GM18498 (cell line): ENCODE data around the gene DOCK2.

ENCODE experiments used
- ATAC-seq: cut with Tn5 transposase; IDR thresholded peaks from one replicate; pipeline ENCODE4 v1.9.1; 2021; ENCODE audit warnings: mild to moderate bottlenecking, moderate library complexity; ENCODE audit not compliant: unreplicated experiment

The DOCK2 gene

DNA sequence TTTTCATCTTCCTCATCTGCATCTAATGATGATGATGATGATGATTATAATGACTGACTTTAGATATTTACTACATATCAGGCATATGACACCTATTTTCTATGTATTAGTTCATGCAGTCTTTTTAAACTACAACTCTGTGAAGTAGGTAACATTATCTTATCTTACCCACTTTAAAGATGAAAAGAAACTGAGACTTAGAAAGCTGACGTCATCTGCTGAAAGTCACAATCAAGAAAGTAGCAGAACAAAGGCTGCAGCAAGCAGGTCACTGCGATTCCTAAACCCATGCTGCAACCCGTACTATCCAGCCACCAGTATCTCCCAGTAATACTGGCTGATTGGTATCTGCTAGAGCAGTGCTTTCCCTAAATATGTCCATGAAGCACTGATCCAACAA, 383.3 kb downstream of the DOCK2 start:
- no peak for ATAC-seq

DNA sequence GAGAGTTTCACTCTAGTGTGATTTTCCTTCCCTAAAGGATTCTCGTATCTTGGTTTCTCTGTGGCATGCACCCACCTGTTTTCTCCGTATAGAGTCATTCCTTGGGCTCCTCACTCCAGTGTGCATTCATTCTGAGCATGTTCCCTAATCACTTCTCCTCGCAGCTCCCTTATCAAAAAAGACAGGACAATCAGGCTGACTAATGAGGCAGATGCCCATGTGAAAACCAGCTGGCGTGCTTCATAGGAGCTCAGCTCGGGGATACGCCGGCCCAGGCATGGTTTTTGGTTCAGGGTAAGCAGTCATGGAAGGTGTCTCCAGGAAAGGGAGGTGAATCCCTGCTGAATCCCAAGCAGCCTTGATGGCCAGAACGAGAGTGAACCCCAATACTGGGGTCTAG, 384.4 kb downstream of the DOCK2 start:
- ATAC-seq = no peak

DNA sequence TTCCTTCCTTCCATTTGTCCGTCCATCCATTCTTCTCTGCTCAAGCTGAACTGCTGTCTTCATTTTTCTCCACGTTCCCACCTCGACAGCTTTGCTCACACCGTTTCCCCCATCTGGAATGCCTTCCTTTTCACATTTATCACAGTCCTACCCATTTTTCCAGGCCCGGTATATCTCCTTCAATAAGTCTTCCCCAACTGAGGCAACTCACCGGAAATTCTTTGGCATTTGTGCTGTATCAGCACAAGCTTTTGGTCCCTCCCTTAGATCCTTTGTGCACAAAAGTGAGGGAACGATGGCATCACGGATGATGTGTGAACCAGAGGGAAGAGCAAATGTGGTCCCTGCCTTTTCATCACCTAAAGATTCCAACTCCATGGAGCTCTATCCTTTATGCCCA, 388.8 kb downstream of the DOCK2 start:
- no peak for ATAC-seq

DNA sequence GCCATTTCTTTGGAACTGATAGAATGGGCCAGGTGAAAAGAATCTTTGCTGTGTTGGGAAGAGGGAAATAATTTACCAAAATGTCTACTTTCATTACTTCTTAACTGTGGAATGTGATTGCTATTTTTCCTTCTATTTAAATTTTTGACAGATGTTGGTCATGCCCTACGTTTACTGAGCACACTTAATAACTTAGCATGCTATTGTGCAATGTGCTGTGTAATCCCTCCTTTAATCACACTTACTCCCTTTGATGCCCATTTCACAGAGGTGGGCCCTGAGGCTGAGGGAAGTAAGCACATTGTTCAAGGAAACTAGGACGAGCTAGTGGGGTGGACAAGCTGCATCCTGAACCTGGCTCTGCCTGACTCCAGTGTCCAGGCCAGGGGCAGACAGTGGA, 391.0 kb downstream of the DOCK2 start:
- ATAC-seq = no peak

DNA sequence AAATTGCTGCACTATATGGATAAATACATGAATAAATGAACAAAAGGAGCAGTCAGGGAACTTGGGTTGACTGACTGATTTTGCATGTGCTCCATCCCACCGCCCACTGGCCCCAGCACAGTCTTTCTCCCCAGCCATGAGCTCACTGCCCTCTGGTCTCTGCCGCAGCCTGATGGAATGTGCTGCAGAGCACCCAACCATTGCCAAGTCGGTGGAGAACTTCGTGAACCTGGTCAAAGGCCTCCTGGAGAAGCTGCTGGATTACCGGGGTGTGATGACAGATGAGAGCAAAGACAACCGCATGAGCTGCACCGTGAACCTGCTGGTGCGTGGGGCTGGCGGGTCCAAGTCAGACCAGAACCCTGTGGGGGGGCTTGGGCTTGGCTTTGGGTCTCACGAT, 397.2 kb downstream of the DOCK2 start:
- no peak for ATAC-seq

DNA sequence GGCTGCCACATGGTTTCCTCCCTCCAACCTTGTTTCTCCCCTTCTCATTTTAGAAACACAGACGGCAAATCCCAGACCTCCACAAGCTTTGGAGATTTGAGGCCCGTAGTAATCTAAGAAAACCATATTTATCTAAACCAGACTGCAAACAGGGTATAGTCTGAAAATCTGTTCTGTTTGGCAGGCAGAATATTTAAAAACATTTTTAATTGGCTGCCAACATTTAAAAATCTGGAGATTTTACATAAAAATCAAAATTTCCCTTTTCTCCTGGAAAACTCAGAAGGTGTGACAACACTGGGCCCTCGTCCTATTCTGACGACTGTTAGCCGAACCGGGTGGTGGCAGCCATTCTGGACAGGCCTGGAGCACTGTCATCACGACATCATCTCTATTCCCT, 401.2 kb downstream of the DOCK2 start:
- no peak for ATAC-seq

DNA sequence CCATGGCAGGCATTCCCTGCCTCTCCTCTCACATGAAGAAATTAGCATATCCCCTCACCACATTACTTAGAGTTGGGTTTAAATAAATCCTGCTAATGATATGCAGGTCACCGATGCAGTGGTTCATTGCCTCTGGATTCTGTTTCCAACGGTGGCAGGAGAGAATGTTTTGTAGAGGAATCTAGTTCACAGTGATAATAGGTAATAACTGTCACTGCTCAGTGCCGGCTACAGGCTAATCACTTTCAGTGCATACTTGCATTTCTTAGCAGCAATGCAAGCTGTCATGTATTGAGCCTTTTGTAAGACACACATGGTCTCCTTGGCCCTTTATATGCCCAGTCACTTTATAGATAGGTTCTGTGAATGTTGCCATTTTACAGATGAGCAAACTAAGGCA, 402.8 kb downstream of the DOCK2 start:
- no peak for ATAC-seq

DNA sequence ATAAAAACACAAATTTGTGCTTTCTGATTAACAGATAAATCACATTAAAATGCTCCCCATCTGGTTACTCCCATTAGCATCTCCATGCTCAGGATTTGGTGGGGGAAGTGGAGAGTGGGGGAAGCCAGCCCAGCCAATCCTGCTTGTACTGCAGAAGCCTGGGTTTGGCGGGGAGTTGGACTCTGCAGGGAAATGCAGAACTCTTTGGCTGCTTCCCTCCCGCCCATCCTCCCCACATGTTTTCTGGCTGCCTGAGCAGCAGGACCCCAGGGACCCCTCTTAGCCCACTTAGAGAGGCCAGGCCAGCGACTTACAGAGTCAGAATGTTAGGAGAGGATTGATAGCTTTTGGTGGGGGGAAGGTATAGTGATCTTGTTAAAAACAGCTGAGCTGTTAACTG, 409.2 kb downstream of the DOCK2 start:
- ATAC-seq = no peak

DNA sequence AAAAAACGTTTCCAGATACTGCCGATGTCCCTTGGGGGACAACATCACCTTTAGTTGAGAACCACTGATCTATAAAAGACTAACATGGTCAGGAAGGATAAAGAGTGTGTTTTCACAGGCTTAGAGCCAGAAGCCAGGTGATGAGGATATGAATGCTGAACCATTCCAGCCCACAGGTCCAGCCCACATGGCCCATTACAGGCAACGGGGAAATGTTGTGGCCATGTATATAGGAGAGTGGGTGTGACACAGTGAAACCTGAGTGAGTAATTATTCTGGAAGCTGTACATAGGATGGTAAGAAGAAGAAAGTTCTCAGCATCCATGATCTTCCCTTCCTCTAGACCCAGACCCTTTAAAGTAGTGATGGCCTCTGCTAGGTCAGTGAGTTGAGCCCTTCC, 412.6 kb downstream of the DOCK2 start:
- no peak for ATAC-seq

DNA sequence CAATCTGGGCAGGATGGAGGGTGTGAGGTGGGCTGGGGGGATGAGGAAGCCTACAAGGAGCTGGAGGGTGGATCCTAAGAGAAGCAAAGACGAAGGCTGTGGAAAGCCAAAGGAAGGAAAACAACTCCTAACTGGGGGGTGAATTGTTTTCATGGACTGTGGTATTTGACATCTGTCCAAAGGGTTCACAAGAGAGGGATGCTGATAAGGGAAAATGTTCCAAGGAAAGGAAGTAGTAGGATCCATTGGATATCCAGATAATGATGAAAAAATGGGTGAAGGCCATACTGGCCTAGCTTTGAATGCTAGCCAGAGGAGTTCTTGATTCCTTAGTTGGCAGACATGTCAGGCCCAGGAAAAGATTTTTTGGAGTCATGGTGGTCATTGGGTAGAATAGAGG, 416.8 kb downstream of the DOCK2 start:
- no peak for ATAC-seq

DNA sequence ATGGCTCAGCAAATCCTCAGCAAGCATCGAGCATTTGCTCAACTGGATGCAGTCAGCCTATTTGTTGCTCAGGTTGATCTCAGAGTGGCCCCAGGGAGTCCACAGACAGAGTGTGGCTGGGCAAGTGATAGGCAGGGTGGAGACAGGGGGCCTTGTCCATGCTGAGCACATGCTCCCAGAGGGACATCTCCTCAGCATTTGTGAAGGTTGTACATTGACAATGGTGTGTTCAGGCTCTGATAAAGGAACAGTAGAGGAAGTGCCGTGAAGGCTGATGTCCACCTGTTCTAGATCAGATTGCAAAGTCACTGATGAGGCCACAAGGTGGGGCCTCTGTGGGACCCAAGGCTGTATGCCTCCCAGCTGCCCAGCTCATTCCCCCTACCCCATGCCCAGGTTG, 418.5 kb downstream of the DOCK2 start:
- no peak for ATAC-seq

DNA sequence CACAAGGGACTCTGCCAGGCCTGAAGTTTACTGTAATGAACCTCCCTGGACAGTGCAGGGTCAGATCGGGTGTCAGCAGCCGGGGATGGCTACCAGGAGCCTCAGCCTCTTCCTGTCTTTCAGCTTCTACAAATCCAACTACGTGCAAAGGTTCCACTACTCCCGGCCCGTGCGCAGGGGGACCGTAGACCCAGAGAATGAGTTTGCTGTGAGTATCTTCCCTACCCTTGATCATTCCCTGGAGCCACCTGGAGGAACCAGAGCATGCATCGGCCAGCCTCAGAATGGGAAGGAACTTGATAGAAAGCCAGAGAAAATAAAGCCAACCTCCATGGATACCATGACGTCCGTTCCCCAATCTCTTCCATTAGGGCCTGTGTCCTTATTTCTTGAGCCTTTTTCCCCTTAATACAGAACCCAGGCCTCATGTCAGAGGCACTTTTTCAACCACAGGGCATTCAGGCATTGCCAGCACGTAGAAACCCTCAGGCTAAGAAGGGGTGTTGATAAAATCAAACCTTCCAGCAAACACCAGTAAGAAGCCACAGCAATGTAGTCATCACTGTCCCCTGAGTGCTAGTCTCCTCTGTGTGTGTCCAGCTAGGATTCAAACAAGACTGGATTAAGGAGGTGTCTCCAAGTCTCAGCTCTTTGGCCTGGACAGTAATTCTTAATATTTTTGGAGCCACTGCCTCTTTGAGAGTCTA, 419.6 kb downstream of the DOCK2 start:
- no peak for ATAC-seq

DNA sequence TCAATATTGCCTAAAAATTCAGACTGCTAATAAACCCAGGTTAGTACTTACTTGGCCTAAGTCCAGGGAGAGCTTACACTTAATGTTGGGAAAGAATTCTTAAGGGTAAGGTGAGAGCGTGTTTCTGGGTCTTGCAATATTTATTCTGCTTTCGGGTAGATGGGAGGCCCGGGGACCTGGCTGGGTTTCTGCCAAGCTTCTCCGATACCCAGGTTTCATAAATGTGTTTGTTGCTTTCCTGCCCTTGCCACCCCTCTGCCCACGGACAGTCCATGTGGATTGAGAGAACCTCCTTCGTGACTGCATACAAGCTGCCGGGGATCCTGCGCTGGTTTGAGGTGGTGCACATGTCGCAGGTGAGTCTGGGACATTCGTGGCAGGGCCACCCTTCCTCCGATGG, 420.2 kb downstream of the DOCK2 start:
- no peak for ATAC-seq

DNA sequence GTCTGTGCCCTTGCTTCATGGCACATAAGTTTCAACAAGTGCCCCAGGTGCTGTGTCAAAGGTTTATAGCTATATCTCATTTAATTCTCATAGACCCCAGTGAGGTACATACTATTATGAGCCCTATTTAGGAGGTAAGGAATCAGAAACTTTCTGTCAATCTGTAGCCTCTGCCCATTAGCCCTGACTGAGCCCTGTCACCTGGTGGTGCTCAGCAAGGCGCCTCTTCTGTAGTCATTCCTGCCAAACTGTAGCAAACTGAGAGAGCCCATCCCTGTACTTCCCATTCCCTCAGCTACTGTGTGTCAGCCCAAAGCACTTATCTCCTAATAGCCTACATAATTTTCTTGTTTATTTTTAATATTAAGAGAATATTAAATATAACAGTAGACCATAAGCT, 422.1 kb downstream of the DOCK2 start:
- ATAC-seq = no peak

DNA sequence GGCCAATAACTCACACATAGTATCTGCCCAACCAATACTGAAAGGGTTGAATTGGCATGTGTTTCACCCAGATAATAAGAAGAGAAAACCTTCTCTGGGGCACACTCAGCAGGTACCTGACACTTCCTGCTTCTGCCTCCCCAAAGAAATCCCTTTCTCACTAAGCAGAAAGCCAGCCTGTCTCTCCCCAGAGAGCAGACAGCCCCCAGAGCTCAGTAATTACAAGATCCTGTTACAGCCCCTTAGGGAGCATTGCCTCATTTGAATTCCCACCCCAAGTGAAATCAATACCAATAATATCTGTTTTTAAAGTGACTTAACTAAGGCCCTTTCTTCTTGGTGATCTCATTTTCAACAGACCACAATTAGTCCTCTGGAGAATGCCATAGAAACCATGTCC, 430.1 kb downstream of the DOCK2 start:
- no peak for ATAC-seq

DNA sequence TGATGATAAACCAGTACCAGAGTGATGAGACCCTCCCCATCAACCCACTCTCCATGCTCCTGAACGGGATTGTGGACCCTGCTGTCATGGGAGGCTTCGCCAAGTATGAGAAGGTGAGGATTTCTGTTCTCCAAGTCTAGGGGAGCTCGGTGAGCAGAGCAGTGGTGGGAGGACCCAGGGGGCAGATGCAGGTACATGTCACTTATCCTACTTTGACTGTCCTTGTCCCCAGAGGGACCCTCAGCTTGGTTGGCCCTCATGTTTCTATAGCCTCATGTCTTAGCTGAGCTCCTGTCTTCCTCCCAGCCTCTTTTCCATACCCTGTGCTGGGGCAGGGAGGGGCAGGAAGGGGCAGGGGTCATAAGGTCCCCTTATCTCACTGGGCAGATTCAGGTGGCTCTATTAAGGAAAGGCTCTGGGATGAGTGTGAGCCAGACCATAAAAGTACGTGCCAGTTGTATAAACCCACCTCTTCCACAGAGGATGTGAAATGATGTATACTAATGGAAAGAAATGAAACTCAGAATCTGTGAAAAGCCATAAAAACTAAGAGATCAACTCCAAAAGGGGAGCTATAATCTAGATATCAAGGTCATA, 430.6 kb downstream of the DOCK2 start:
- ATAC-seq = no peak

DNA sequence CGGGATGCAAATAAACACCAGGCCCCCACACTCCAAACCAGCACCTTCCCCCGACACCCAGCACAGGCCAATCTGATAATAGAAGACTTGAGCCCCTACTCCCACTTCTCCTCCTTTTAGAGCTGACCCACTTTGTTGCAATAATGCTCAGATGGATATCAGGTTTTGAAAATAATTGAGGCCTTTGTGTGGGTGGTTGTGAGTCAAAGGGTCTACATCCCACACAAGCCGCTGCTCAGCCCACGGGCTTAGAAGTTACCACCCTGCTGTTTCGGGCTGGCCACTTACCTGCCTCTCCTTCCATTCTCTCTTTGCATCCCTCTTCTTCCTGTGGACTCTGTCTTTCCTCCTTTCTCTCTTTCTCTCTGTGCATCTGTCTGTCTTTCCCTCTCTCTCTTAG, 432.4 kb downstream of the DOCK2 start:
- ATAC-seq = no peak

DNA sequence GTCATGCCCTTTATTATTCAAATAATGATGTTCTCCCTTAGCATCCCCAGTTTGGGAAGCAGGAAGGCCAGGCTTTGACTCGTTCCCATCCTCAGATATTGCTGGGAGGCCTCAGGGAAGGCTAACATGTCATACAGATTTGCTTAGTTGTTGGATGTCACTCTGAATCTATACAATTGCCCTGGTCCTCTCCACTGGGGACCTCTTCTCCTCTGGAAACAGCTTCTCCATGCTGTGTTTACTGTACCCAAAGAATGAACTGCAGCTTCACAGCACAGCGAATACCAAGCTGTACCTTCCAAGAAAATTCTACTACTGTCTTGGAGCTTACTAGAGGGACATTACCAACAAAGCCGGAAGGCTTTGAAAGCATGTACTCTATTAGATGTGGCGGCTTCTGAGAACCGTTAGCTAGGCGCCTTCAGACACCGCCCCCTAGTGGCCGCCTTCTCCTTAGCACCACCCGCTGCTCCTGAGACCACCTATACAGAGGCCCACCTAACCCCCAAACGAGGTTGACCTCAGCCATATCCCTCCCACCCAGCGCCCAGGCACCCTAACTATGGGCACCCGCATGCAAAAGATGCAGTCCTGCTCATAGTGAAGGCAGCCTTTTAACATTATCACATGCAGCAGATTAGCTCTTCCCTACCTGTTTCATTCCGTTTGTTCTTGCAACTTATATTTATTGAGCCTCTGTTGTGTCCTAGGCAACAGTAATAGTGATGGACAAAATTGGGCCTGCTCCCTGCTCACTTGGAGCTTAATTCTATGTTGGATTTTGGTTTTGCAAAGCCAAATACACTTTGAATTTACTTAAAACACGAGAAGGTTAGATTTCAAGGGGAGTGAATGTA, 433.7 kb downstream of the DOCK2 start:
- ATAC-seq = no peak

DNA sequence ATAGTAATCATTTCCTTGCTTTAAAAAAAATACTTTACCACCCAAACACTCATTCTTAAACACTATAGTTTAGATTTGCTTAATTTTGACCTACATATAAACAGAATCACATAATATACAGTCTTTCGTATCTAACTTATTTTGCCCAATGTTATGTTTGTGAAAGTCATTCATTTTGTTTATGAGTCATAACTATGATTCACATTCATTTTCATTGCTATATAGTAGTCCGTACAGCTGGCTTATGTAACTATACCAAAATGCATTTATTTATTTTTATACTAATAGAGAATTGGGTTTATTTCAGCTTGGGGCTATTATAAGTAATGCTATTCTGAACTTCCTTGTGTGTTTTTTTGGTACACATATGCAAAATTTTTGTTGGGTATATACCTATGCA, 434.7 kb downstream of the DOCK2 start:
- no peak for ATAC-seq

DNA sequence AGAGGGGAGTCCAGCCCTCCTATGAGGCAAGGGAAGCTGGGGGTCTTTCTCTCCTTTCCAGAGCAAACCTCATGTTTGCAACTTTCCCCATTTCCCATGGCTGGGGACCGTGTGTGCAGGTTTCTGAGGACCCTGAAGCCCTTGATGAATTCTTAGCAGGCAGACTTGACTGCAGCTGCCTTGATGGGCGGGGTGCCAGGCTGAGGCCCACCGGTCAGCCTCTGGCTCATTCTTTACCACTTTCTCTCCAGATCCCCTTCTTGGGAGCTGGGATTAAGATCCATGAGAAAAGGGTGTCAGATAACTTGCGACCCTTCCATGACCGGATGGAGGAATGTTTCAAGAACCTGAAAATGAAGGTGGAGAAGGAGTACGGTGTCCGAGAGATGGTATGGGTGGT, 438.6 kb downstream of the DOCK2 start:
- no peak for ATAC-seq

DNA sequence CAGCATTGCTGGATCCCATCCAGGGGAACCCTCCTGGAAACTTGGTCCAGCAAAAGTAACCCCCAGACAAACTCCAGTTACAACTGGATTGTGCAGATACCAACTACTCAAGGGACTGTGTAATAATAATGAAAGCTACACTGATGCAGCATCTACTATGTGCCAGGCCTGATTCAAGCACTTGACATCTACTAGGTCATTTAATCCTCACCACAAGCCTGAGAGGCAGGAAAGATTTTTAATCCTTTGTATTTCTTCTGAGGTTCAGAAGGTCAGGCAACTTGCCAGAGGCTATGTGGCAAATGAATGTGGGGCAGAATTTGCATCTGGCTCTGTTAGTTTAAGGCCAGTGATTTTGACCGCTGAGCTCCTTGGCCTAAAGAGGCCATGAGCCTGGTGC, 439.1 kb downstream of the DOCK2 start:
- no peak for ATAC-seq

DNA sequence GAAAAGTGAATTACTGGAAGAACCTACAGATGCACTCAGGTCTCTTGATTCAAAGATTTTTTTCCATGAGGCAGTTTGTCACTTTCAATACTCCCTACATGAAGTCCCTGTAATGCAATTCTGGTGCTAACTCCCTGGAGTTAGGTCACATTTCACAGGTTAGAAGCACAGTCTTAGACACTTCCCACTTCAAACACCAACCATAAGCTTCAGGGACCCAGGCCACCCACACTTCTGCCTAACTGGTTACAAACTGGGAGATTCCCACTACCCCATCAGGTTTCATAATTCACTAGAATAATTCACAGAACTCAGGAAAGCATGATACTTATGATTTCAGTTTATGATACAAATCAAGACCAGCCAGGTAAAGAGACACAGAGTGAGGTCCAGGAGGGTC, 439.7 kb downstream of the DOCK2 start:
- ATAC-seq = no peak
